Measurements from ENCODE around the gene MYH10.
A peak's percentile ranks its signal among the peaks of the same experiment; 100 is the strongest.

The MYH10 gene

DNA sequence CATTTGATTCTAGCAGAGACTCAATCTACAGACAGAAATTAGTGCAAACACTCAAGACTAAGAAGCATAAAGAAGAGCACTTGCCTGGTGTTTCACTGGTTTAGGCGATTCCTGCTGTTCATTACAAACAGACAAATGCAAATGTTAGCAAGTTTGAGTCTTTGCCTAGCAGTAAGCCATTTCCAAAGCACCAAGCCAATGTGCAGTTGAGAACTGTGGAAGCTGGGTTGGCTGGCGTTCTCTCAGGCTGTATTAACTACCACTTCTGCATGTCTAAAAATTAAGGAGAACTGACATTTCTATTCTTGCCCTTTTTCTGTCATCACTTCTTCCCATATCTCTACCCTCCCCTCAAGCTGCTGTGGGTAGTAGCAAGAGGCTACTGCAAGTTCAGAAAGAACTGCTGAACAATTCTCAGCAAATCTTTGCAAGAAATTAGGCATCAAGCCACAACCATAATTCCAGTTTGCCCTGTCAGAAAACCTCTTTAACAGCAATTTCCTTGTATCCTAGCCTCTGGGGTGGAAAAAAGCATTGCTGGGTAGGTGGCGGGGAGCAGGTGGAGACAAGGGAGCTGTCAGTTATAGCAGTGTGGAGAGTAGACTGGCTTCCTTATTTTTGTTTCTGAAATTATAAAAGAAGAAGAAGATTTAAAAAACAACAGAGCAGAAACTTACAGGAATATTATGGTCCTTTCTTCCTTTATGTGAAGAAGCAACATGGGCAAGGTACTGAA is 53.8 kb downstream of the MYH10 start:
- no peak for TF ChIP-seq SPI1 (IDR thresholded peaks at IDR 0.05; ENCODE audit: low read depth, low read length)
- no peak for TF ChIP-seq POLR2AphosphoS5 (IDR thresholded peaks at IDR 0.05; ENCODE audit: low read depth, low read length)
- no peak for TF ChIP-seq POU2F2 (IDR thresholded peaks at IDR 0.05; ENCODE audit: low read depth, low read length)
- no peak for TF ChIP-seq POLR2A (IDR thresholded peaks at IDR 0.05; ENCODE audit: low read depth, low read length)
- TF ChIP-seq TAF1 (IDR thresholded peaks at IDR 0.05; ENCODE audit: low read depth, low read length) = no peak
- no peak for TF ChIP-seq PAX5 (IDR thresholded peaks at IDR 0.05; ENCODE audit: insufficient read depth, low read length, severe bottlenecking)
- DNase-seq (ENCODE audit: insufficient read length, low spot score) = no peak
- peak; percentile 45 for FAIRE-seq

GRCh38 chr17:8574687-8575086 is 55.8 kb downstream of the MYH10 start:
- no peak for TF ChIP-seq POLR2AphosphoS5 (IDR thresholded peaks at IDR 0.05; ENCODE audit: low read depth, low read length)
- TF ChIP-seq SPI1 (IDR thresholded peaks at IDR 0.05; ENCODE audit: low read depth, low read length) = no peak
- no peak for FAIRE-seq
- DNase-seq (ENCODE audit: insufficient read length, low spot score) = no peak

DNA sequence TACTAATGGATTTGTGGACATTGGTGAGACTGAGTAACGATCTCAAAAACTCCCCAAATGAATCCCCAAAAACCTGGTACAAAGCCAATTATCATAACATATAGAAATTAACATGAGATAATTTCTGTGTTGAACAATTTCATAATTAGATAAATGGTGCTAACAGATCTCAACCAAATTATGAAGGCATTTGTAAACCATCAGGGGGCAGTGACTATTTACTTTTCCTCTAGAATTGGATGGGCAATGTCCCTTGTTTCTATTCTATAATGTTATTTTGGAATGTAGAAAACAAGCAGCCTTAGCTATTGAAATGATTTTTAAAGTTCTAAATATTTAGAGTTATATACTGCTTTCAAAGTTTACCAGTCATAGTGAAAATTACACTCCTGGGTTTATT is 57.8 kb downstream of the MYH10 start:
- TF ChIP-seq POLR2AphosphoS5 (IDR thresholded peaks at IDR 0.05; ENCODE audit: low read depth, low read length) (no peak), POU2F2 (IDR thresholded peaks at IDR 0.05; ENCODE audit: low read depth, low read length) (no peak), POLR2A (IDR thresholded peaks at IDR 0.05; ENCODE audit: low read depth, low read length) (no peak), TAF1 (IDR thresholded peaks at IDR 0.05; ENCODE audit: low read depth, low read length) (no peak), SPI1 (IDR thresholded peaks at IDR 0.05; ENCODE audit: low read depth, low read length) (no peak), PAX5 (IDR thresholded peaks at IDR 0.05; ENCODE audit: insufficient read depth, low read length, severe bottlenecking) (no peak)
- DNase-seq (ENCODE audit: insufficient read length, low spot score) (no peak), FAIRE-seq (no peak)

- no peak for FAIRE-seq
- DNase-seq (ENCODE audit: insufficient read length, low spot score) = no peak
- no peak for TF ChIP-seq TAF1 (IDR thresholded peaks at IDR 0.05; ENCODE audit: low read depth, low read length)
- no peak for TF ChIP-seq POU2F2 (IDR thresholded peaks at IDR 0.05; ENCODE audit: low read depth, low read length)
- TF ChIP-seq POLR2AphosphoS5 (IDR thresholded peaks at IDR 0.05; ENCODE audit: low read depth, low read length) = no peak
- TF ChIP-seq SPI1 (IDR thresholded peaks at IDR 0.05; ENCODE audit: low read depth, low read length) = no peak
These were observed 66.4 kb downstream of the MYH10 start for GRCh38 chr17:8563981-8564602.

- no peak for DNase-seq (ENCODE audit: insufficient read length, low spot score)
- TF ChIP-seq POLR2AphosphoS5 (IDR thresholded peaks at IDR 0.05; ENCODE audit: low read depth, low read length) (no peak), POU2F2 (IDR thresholded peaks at IDR 0.05; ENCODE audit: low read depth, low read length) (no peak)
- no peak for FAIRE-seq
These were observed 67.3 kb downstream of the MYH10 start for GRCh38 chr17:8563024-8563776.

GRCh38 chr17:8558144-8558543 is 72.4 kb downstream of the MYH10 start:
- DNase-seq (ENCODE audit: insufficient read length, low spot score) = no peak
- peak; percentile 43 for FAIRE-seq

DNA sequence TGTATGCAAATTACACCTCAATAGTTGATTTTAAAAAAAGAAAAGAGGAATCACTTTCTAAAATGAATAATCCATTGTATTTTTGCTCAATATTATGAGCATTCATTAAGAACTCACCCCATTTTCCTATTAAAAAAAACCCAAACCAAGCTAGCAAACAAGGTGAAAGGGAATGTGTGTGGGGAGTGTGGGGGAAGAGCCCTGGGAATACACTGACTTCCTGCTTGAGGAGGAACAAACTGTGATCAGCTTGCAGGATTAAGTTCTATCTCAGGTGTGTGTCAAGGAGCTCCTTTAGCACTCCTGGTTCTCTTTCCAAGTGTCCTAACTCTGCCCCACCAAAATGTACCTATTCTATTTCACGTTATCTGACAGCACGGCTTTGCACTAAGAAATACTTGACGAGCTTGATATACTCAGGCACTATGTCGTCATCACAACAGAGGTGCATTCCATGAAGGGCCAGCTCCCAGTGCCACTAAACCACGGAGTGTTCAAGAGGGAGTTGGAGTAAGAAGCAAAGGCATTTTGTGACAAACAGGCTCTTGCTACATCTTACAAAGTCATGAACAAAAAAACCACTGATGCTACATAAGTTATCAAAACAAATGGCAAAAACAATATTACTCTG is 73.2 kb downstream of the MYH10 start:
- FAIRE-seq (no peak), DNase-seq (ENCODE audit: insufficient read length, low spot score) (no peak)
- TF ChIP-seq PAX5 (IDR thresholded peaks at IDR 0.05; ENCODE audit: insufficient read depth, low read length, severe bottlenecking) (no peak), POU2F2 (IDR thresholded peaks at IDR 0.05; ENCODE audit: low read depth, low read length) (no peak), POLR2AphosphoS5 (IDR thresholded peaks at IDR 0.05; ENCODE audit: low read depth, low read length) (no peak), SPI1 (IDR thresholded peaks at IDR 0.05; ENCODE audit: low read depth, low read length) (no peak), POLR2A (IDR thresholded peaks at IDR 0.05; ENCODE audit: low read depth, low read length) (no peak), TAF1 (IDR thresholded peaks at IDR 0.05; ENCODE audit: low read depth, low read length) (no peak)

More at GRCh38 chr17:8558144-8558543, 72.4 kb downstream of the MYH10 start:
- no peak for TF ChIP-seq TAF1 (IDR thresholded peaks at IDR 0.05; ENCODE audit: low read depth, low read length)
- TF ChIP-seq POLR2AphosphoS5 (IDR thresholded peaks at IDR 0.05; ENCODE audit: low read depth, low read length) = no peak
- no peak for TF ChIP-seq POU2F2 (IDR thresholded peaks at IDR 0.05; ENCODE audit: low read depth, low read length)
- no peak for TF ChIP-seq POLR2A (IDR thresholded peaks at IDR 0.05; ENCODE audit: low read depth, low read length)
- TF ChIP-seq SPI1 (IDR thresholded peaks at IDR 0.05; ENCODE audit: low read depth, low read length) = no peak
- TF ChIP-seq PAX5 (IDR thresholded peaks at IDR 0.05; ENCODE audit: insufficient read depth, low read length, severe bottlenecking) = no peak

GRCh38 chr17:8556074-8556473 is 74.5 kb downstream of the MYH10 start:
- DNase-seq (ENCODE audit: insufficient read length, low spot score) (no peak), FAIRE-seq (peak; percentile 41)
- no peak for TF ChIP-seq TAF1 (IDR thresholded peaks at IDR 0.05; ENCODE audit: low read depth, low read length)
- no peak for TF ChIP-seq POLR2AphosphoS5 (IDR thresholded peaks at IDR 0.05; ENCODE audit: low read depth, low read length)
- TF ChIP-seq POLR2A (IDR thresholded peaks at IDR 0.05; ENCODE audit: low read depth, low read length) = no peak
- TF ChIP-seq PAX5 (IDR thresholded peaks at IDR 0.05; ENCODE audit: insufficient read depth, low read length, severe bottlenecking) = no peak
- TF ChIP-seq POU2F2 (IDR thresholded peaks at IDR 0.05; ENCODE audit: low read depth, low read length) = no peak
- TF ChIP-seq SPI1 (IDR thresholded peaks at IDR 0.05; ENCODE audit: low read depth, low read length) = no peak

DNA sequence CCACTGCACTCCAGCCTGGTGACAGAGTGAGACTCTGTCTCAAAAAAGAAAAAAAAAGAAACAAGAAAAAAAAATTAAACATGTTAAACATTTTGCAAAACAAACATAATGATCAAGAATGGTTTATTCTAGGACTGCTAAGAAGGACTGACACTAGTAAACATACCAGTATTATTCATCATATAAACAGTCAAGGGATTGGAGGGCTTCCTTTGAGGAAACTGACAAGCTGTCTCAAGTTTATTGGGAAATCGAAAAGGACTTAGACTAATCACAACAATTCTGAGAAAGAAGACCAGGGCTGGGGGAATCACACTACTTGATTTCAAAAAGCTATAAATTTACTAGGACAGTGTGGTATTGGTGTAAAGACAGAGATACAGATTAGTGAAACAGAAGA is 75.5 kb downstream of the MYH10 start:
- FAIRE-seq = no peak
- no peak for TF ChIP-seq POU2F2 (IDR thresholded peaks at IDR 0.05; ENCODE audit: low read depth, low read length)
- TF ChIP-seq POLR2AphosphoS5 (IDR thresholded peaks at IDR 0.05; ENCODE audit: low read depth, low read length) = no peak
- no peak for TF ChIP-seq POLR2A (IDR thresholded peaks at IDR 0.05; ENCODE audit: low read depth, low read length)
- TF ChIP-seq TAF1 (IDR thresholded peaks at IDR 0.05; ENCODE audit: low read depth, low read length) = no peak
- no peak for TF ChIP-seq SPI1 (IDR thresholded peaks at IDR 0.05; ENCODE audit: low read depth, low read length)
- no peak for TF ChIP-seq PAX5 (IDR thresholded peaks at IDR 0.05; ENCODE audit: insufficient read depth, low read length, severe bottlenecking)
- DNase-seq (ENCODE audit: insufficient read length, low spot score) = no peak

Data from GM12891 (cell line).